IMR-90 (cell line): ENCODE data around the gene CXCL17. TPM values are rescaled to one million over a fixed set of nuclear protein-coding genes. Genes with fewer than 3 reads are reported as not detected.

ENCODE experiments used
- ATAC-seq: fragments of 200-7000 bp; cut with Tn5 transposase; 2 replicates; pipeline ENCODE4 v1.9.1; 2020; ENCODE audit warnings: low read depth, mild to moderate bottlenecking, moderate library complexity
- BruUV-seq: library from RNA; stranded (reverse); fragments of 400-500 nt; replicated peaks from 2 replicates; lab custom pipeline; 2021; lab: Mats Ljungman, UMichigan
- CTCF ChIA-PET: fragments of 300-600 bp; formaldehyde crosslinking; extraction: SDS; loops from one replicate; lab custom pipeline; 2021; ENCODE audit warnings: antibody characterized with exemption; lab: Yijun Ruan, JAX
- POLR2A ChIA-PET: fragments of 300-600 bp; sonication (Branson Sonifier 250); formaldehyde crosslinking; loops from one replicate; lab custom pipeline; 2022; ENCODE audit warnings: antibody characterized with exemption; ENCODE audit not compliant: unreplicated experiment; lab: Charles Lee
- DNase-seq: peaks from one replicate; pipeline ENCODE4 v3.0.0; 2013
- H2AFZ ChIP-seq: replicated peaks from 2 replicates; pipeline ENCODE3; 2013; ENCODE audit warnings: low read length, mild to moderate bottlenecking; ENCODE audit not compliant: poor library complexity
- H2AK5ac ChIP-seq: 2 replicates; pipeline ENCODE4 v1.6.1; 2013; ENCODE audit warnings: low read depth, low read length, inconsistent platforms
- H2AK9ac ChIP-seq: replicated peaks from 2 replicates; pipeline ENCODE3; 2013; ENCODE audit warnings: mild to moderate bottlenecking, low read depth, low read length, moderate library complexity; ENCODE audit not compliant: poor library complexity
- H2BK120ac ChIP-seq: 2 replicates; pipeline ENCODE4 v1.6.1; 2013; ENCODE audit warnings: low read depth, low read length, inconsistent platforms
- H2BK15ac ChIP-seq: 3 replicates; pipeline ENCODE4 v1.6.1; 2013; ENCODE audit warnings: low read depth, low read length, inconsistent platforms
- H2BK20ac ChIP-seq: 2 replicates; pipeline ENCODE4 v1.6.1; 2013; ENCODE audit warnings: low read depth, mild to moderate bottlenecking, inconsistent platforms, low read length, moderate library complexity
- H2BK5ac ChIP-seq: 2 replicates; pipeline ENCODE4 v1.6.1; 2013; ENCODE audit warnings: mild to moderate bottlenecking, low read depth, low read length, inconsistent platforms; ENCODE audit not compliant: poor library complexity, severe bottlenecking
- H3K14ac ChIP-seq: replicated peaks from 2 replicates; pipeline ENCODE4 v1.6.1; 2013; ENCODE audit warnings: low read depth, low read length, inconsistent platforms
- H3K18ac ChIP-seq: 2 replicates; pipeline ENCODE4 v1.6.1; 2013; ENCODE audit warnings: low read depth, low read length, control low read depth
- H3K23ac ChIP-seq: 2 replicates; pipeline ENCODE4 v1.6.1; 2013; ENCODE audit warnings: low read depth, low read length, inconsistent platforms
- H3K27ac ChIP-seq: 2 replicates; pipeline ENCODE4 v1.5.1; 2013; ENCODE audit warnings: mild to moderate bottlenecking, control low read depth, low read length; ENCODE audit not compliant: insufficient read depth
- H3K27me3 ChIP-seq: 2 replicates; pipeline ENCODE4 v1.6.1; 2013; ENCODE audit warnings: low read length; ENCODE audit not compliant: control insufficient read depth, insufficient read depth
- H3K36me3 ChIP-seq: 2 replicates; pipeline ENCODE4 v1.6.1; 2013; ENCODE audit warnings: low read length, mixed read lengths; ENCODE audit not compliant: control insufficient read depth, insufficient read depth
- H3K4ac ChIP-seq: 2 replicates; pipeline ENCODE4 v1.6.1; 2013; ENCODE audit warnings: low read depth, low read length, inconsistent platforms
- H3K4me1 ChIP-seq: 2 replicates; pipeline ENCODE4 v1.6.1; 2013; ENCODE audit warnings: low read length, mixed read lengths; ENCODE audit not compliant: control insufficient read depth, insufficient read depth
- H3K4me2 ChIP-seq: 2 replicates; pipeline ENCODE4 v1.6.1; 2013; ENCODE audit warnings: low read depth, mild to moderate bottlenecking, control low read depth, low read length, moderate library complexity
- H3K4me3 ChIP-seq: 2 replicates; pipeline ENCODE4 v1.5.1; 2013; ENCODE audit warnings: low read depth, mild to moderate bottlenecking, control low read depth, low read length, moderate library complexity; ENCODE audit not compliant: insufficient read depth
- H3K56ac ChIP-seq: 2 replicates; pipeline ENCODE4 v1.6.1; 2013; ENCODE audit warnings: low read length, inconsistent platforms; ENCODE audit not compliant: insufficient read depth; ENCODE audit errors: extremely low read depth
- H3K79me1 ChIP-seq, 2 experiments: 2 replicates each; pipeline ENCODE4 v1.6.1; 2013; ENCODE audit warnings: low read length in 2 of 2, inconsistent platforms in 1 of 2, low read depth in 1 of 2
- H3K9ac ChIP-seq: 2 replicates; pipeline ENCODE4 v1.6.1; 2013; ENCODE audit warnings: low read depth, low read length, control low read depth
- H3K9me1 ChIP-seq: 2 replicates; pipeline ENCODE4 v1.6.1; 2013; ENCODE audit warnings: low read length, inconsistent platforms; ENCODE audit not compliant: insufficient read depth
- H3K9me3 ChIP-seq: 2 replicates; pipeline ENCODE4 v1.6.1; 2013; ENCODE audit warnings: low read length; ENCODE audit not compliant: control insufficient read depth, insufficient read depth
- H4K20me1 ChIP-seq: 2 replicates; pipeline ENCODE4 v1.6.1; 2013; ENCODE audit warnings: low read length, inconsistent platforms; ENCODE audit not compliant: insufficient read depth
- H4K5ac ChIP-seq: 2 replicates; pipeline ENCODE4 v1.6.1; 2013; ENCODE audit warnings: mild to moderate bottlenecking, low read depth, low read length, control low read depth
- H4K8ac ChIP-seq, 2 experiments: 2 replicates each; pipeline ENCODE4 v1.6.1; 2013; ENCODE audit warnings: low read depth in 2 of 2, low read length in 2 of 2, control low read depth in 1 of 2, inconsistent platforms in 1 of 2
- H4K91ac ChIP-seq: 2 replicates; pipeline ENCODE4 v1.6.1; 2013; ENCODE audit warnings: low read depth, low read length, inconsistent platforms; ENCODE audit not compliant: insufficient read depth
- CTCF ChIP-seq: conservative IDR thresholded peaks from 2 replicates; pipeline ENCODE4 v1.5.1; 2012; ENCODE audit warnings: mild to moderate bottlenecking, low read depth, low read length, improper control_type of control experiment
- WGBS, 2 experiments: methylation state at CpG; one replicate each; pipeline versions ENCODE4 v1.1.5 to v1.1.7; 2013; ENCODE audit warnings: missing lambda C conversion rate in 2 of 2; ENCODE audit not compliant: insufficient read length in 1 of 2; ENCODE audit errors: extremely low coverage in 2 of 2; 5-methylcytosine and 5-hydroxymethylcytosine counted together
- dilution Hi-C: fragments of 300-500 bp; cut with HindIII; formaldehyde crosslinking; loops from one replicate; pipeline ENCODE4 v1.14.3; 2018; ENCODE audit warnings: low sequenced_read_pairs; ENCODE audit not compliant: unreplicated experiment
- in situ Hi-C: fragments of 300-500 bp; cut with MboI; formaldehyde crosslinking; loops from 3 replicates; pipeline ENCODE4 v1.14.3; 2019; ENCODE audit warnings: low sequenced_read_pairs, inconsistent platforms, mixed read lengths
- intact Hi-C: fragments of 100-400 bp; cut with micrococcal nuclease; formaldehyde crosslinking; loops from 2 replicates; pipeline ENCODE4 v1.10.0; 2022
- polyA plus RNA-seq, 3 experiments: library from polyadenylated mRNA; depleted of rRNA; stranded (reverse); fragments of >200 nt; gene quantifications; 2 replicates each; pipeline ENCODE4 v1.2.3, GENCODE V29; 2012; ENCODE audit warnings: low replicate concordance in 1 of 3
- total RNA-seq: library from RNA; depleted of rRNA; stranded (reverse); fragments of >200 nt; gene quantifications from 2 replicates; pipeline ENCODE4 v1.2.3, GENCODE V29; 2012

CXCL17 gene
- total and polyA plus RNA-seq, 2 of the 4 experiments (the other 2 are of a cell fraction) = not detected

GRCh38 chr19:42431486-42431885 lies 11.3 kb downstream of the CXCL17 start:
- in situ Hi-C loops = no loop called here
- WGBS, 2 experiments = no CpG with 5 or more reads among the region's 1 CpG

More at GRCh38 chr19:42431486-42431885, 11.3 kb downstream of the CXCL17 start:
- ATAC-seq (no peak), DNase-seq (no peak)
- no peak overlapping the region for H3K14ac ChIP-seq
- H3K9ac ChIP-seq = no peak overlapping the region
- TF ChIP-seq CTCF = no peak
- H3K4me2 ChIP-seq = no peak overlapping the region
- H4K8ac ChIP-seq = no peak overlapping the region
- no peaks in the 10 kb centered on the region for H3K36me3 ChIP-seq
- H3K9me1 ChIP-seq = peaks cover 3% of the 10 kb centered on the region; the same call in 1 of the 2 replicates
- dilution Hi-C loops = no loop called here
- intact Hi-C loops = no loop called here
- H2BK20ac ChIP-seq = no peak overlapping the region
- no peak overlapping the region for H4K5ac ChIP-seq
- H2BK120ac ChIP-seq = no peak overlapping the region
- no peak overlapping the region for H3K4ac ChIP-seq
- ChIA-PET POLR2A (interaction anchor here (0.6 kb wide), 1 partner anchor 179 kb away, joined by 5 read pairs; no protein-coding TSS in a partner anchor), CTCF (no interaction called here)
- H3K4me3 ChIP-seq = no peak overlapping the region
- no peak overlapping the region for H4K91ac ChIP-seq
- H3K79me1 ChIP-seq = no peaks in the 10 kb centered on the region
- no peaks in the 10 kb centered on the region for H3K4me1 ChIP-seq
- no peak overlapping the region for H3K27ac ChIP-seq
- H3K23ac ChIP-seq = no peak overlapping the region
- H2AK5ac ChIP-seq = no peak overlapping the region
- H2BK15ac ChIP-seq = no peak overlapping the region
- H2AFZ ChIP-seq = no peak overlapping the region
- H4K20me1 ChIP-seq = no peaks in the 10 kb centered on the region
- H3K18ac ChIP-seq = no peak overlapping the region
- no peak overlapping the region for H2BK5ac ChIP-seq
- H3K9me3 ChIP-seq = no peaks in the 10 kb centered on the region
- no peak overlapping the region for H2AK9ac ChIP-seq
- no TSS peak for BruUV-seq
- no peaks in the 10 kb centered on the region for H3K27me3 ChIP-seq
- H3K56ac ChIP-seq = no peak overlapping the region
